HFF-Myc (cell line): ENCODE results near the gene NUP93.
A peak's percentile ranks its signal among the peaks of the same experiment; 100 is the strongest.

ENCODE experiments used
- DNase-seq: peaks from one replicate; pipeline ENCODE4 v3.0.0-alpha.2; 2011; ENCODE audit warnings: low read depth; ENCODE audit errors: extremely low read depth
- H3K4me3 ChIP-seq: replicated peaks from 2 replicates; pipeline ENCODE4 v1.5.1; 2011; ENCODE audit warnings: low read depth, mild to moderate bottlenecking, control low read depth, low read length
- TF ChIP-seq, protein P1 (sequence below): IDR thresholded peaks from 2 replicates; pipeline ENCODE4 v1.5.1; 2012; ENCODE audit warnings: mild to moderate bottlenecking, low read depth, low read length, control low read depth; ENCODE audit errors: missing control alignments

The NUP93 gene

DNA sequence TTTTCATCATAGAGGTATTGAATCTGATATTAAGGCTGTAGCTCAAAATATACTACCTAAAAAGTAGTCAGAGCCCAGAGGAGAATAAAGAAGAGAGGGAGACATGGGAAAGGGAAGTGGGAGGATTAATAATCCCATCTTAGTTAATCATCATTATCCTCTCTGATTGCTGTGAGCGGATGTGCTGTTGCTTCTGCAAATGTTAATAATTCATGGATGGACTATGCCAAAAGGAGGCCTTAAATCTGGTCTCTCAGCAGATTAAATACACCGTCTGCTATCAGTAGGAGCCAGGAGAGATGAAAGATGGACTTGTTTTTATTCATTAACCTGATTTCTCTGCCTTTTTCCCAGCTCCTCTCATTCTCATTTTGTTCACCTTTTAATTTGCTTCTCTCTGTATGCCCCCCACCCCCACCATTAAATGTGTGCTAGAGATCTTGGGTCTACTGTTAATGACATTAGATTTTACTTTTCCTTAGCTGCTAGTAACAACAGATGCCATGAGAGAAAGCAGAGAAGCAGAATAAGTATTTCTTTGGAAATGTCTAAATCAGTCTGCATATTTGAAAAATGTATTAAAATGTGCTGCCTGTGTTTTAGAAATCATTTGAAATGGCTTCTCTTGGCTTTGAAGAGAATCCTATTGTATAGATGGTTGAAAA is 44.2 kb downstream of the NUP93 start:
- TF ChIP-seq, protein P1, sequence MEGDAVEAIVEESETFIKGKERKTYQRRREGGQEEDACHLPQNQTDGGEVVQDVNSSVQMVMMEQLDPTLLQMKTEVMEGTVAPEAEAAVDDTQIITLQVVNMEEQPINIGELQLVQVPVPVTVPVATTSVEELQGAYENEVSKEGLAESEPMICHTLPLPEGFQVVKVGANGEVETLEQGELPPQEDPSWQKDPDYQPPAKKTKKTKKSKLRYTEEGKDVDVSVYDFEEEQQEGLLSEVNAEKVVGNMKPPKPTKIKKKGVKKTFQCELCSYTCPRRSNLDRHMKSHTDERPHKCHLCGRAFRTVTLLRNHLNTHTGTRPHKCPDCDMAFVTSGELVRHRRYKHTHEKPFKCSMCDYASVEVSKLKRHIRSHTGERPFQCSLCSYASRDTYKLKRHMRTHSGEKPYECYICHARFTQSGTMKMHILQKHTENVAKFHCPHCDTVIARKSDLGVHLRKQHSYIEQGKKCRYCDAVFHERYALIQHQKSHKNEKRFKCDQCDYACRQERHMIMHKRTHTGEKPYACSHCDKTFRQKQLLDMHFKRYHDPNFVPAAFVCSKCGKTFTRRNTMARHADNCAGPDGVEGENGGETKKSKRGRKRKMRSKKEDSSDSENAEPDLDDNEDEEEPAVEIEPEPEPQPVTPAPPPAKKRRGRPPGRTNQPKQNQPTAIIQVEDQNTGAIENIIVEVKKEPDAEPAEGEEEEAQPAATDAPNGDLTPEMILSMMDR, result no peak
- DNase-seq, result no peak
- no peak overlapping the region for H3K4me3 ChIP-seq

DNA sequence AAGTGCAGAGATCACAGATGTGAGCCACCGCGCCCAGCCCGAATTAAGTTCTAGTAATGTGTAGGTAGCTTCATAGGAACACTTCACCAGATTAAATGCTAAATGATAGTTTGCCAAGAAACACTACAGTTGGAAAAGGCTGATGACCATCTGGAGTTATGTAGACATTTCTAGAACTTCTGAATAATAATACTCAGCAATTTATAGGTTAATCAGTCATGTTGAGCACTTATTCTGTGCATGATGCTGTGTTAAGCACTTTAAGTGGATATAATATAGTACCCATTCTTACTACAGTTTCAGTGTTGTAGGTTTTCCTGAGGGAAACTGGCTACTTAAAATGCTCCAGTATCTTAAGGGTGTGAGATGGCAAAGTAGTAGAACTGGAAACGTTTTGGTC is 45.2 kb downstream of the NUP93 start:
- H3K4me3 ChIP-seq, result no peak overlapping the region
- TF ChIP-seq, protein P1, result no peak
- DNase-seq, result no peak

DNA sequence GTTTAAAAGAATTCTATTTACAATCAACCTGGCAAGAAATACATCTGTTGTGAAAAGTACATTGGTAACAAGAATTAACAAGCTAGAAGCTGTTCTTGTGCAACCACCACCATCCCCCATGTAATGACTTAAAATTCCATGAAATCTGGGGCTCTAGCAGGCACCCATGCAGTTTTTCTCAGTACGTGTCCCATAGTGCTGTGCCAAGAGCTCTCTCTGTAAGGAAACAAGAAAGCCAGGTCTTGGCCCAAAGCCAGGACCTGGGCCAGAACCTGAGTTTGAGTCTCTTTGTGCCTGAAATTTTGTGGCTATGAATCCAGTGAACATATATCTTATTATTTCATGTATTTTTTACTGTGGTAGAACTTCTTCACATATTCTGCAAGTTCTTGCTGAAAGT is 46.6 kb downstream of the NUP93 start:
- no peak overlapping the region for H3K4me3 ChIP-seq
- peak; percentile 6 for DNase-seq
- TF ChIP-seq, protein P1, result no peak

DNA sequence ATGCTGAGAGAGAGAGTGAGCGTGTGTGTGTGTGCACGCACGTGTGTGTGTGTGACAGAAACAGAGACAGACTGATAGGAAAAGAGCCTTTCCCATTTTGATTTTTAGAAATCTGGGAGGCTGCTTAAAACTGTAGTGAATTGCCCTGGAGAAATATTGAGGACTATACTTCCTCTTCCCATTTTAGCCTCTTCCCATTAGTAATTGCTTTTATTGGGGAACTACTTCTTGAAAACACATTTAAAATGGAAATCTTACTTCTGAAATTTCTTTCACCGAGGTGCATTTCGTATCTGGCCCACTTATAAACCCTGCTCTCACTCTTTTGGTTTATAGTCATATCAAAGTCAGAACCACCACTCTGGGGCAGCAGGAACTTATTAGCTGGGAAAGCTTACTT is 47.1 kb downstream of the NUP93 start:
- no peak overlapping the region for H3K4me3 ChIP-seq
- TF ChIP-seq, protein P1, result no peak
- no peak for DNase-seq

DNA sequence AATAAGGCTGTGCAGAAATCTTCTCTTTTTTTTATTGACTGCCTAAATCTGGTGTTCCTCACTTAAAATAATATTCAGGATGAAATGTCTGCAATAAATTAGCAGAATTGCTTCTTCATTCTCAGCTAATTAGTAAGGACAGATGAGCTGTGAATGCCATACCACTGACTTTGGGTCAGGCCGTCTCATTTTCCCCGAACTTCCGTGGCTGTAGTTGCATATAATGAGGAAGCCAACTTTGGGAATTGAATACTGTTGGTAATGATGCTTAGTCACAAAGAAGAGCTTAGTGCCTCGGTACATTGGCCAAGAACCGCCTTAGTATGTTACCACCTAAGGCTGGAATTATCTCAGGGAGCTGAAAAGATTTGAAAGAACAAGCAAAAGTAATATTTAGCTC is 47.6 kb downstream of the NUP93 start:
- no peak overlapping the region for H3K4me3 ChIP-seq
- TF ChIP-seq, protein P1, result no peak
- no peak for DNase-seq

DNA sequence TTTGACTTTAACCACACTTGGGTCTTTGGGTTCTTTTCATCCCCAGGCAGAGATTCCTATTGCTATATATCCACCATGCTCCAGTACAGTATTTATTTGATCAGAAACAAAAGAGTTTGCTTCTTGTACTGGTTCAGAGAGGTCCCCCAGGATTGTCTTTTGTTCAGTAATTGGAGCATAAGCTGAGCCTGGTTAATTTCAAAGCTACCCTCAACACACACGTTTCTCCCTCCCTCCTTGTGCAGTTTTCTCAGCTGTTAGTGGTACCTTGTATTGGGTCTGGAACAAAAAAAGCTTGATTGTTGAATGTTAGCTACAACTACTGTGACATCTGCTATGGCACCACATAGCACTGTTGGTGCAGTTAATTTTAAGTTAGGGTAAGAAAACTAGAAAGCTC is 50.0 kb downstream of the NUP93 start:
- DNase-seq, result no peak
- TF ChIP-seq, protein P1, result no peak
- H3K4me3 ChIP-seq, result no peak overlapping the region

DNA sequence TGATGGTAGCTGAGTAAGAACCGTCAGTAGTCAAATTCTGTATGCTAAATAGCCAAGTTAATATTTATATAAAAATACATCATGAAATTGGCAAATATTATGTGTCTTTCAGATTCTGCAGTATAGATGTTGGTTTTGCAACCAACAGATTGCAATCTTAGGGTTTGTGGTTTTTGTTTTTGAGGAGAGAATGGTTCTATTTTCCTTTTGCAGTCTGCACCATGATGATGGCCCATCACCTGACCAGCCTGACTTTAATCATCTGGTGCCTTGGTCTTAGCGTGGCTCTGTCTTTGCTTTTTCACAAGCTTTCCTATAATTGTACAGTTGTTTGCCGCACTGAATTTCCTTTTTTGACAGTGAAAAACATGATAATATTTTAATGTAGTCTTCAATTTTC is 50.7 kb downstream of the NUP93 start:
- no peak for DNase-seq
- H3K4me3 ChIP-seq, result no peak overlapping the region
- TF ChIP-seq, protein P1, result no peak
